Caco-2 (cell line): ENCODE measurements around the gene SLC16A8. TPM values are rescaled to one million over a fixed set of nuclear protein-coding genes. Genes with fewer than 3 reads are reported as not detected.

Experiments
- BruUV-seq: library from RNA; stranded (reverse); fragments of 400-500 nt; replicated peaks from 2 replicates; lab custom pipeline; 2021; lab: Mats Ljungman, UMichigan
- CTCF ChIA-PET: fragments of 300-600 bp; sonication (Branson Sonifier 250); formaldehyde crosslinking; loops from one replicate; lab custom pipeline; 2022; ENCODE audit warnings: antibody characterized with exemption; lab: Charles Lee
- POLR2A ChIA-PET: fragments of 300-600 bp; sonication (Branson Sonifier 250); formaldehyde crosslinking; loops from one replicate; lab custom pipeline; 2022; ENCODE audit warnings: antibody characterized with exemption; lab: Charles Lee
- DNase-seq, 2 experiments: peaks; one replicate each; pipeline versions ENCODE4 v3.0.0 to v3.0.0-alpha.2; 2020 to 2022
- H3K27me3 ChIP-seq: replicated peaks from 2 replicates; pipeline ENCODE4 v1.6.0; 2011; ENCODE audit warnings: low read length; ENCODE audit not compliant: control insufficient read depth, insufficient read depth
- H3K36me3 ChIP-seq: 2 replicates; pipeline ENCODE4 v1.5.1; 2011; ENCODE audit warnings: low read length; ENCODE audit not compliant: control insufficient read depth, insufficient read depth
- H3K4me1 ChIP-seq: fragments of 250-450 bp; sonication (Bioruptor Pico); 2 replicates; pipeline ENCODE4 v1.5.1; 2020; ENCODE audit warnings: mild to moderate bottlenecking
- H3K4me3 ChIP-seq: 2 replicates; pipeline ENCODE4 v1.5.1; 2011; ENCODE audit warnings: low read depth, mild to moderate bottlenecking, control low read depth, low read length
- H3K9me3 ChIP-seq: fragments of 250-450 bp; sonication (Bioruptor Pico); 2 replicates; pipeline ENCODE4 v1.5.1; 2020; ENCODE audit warnings: mild to moderate bottlenecking, moderate library complexity
- H3K27ac Mint-ChIP-seq: one replicate; pipeline ENCODE4 v1.8.0; 2022; ENCODE audit warnings: mixed read lengths; ENCODE audit not compliant: unreplicated experiment
- H3K27me3 Mint-ChIP-seq: one replicate; pipeline ENCODE4 v1.8.0; 2022; ENCODE audit warnings: mixed read lengths; ENCODE audit not compliant: insufficient read depth, unreplicated experiment
- H3K36me3 Mint-ChIP-seq: one replicate; pipeline ENCODE4 v1.8.0; 2022; ENCODE audit warnings: mild to moderate bottlenecking, mixed read lengths; ENCODE audit not compliant: insufficient read depth, unreplicated experiment
- H3K4me1 Mint-ChIP-seq: one replicate; pipeline ENCODE4 v1.8.0; 2022; ENCODE audit warnings: low read depth, mixed read lengths; ENCODE audit not compliant: unreplicated experiment
- H3K4me3 Mint-ChIP-seq: one replicate; pipeline ENCODE4 v1.8.0; 2022; ENCODE audit warnings: mild to moderate bottlenecking, moderate library complexity, mixed read lengths; ENCODE audit not compliant: unreplicated experiment
- H3K9me3 Mint-ChIP-seq: one replicate; pipeline ENCODE4 v1.8.0; 2022; ENCODE audit warnings: mixed read lengths; ENCODE audit not compliant: unreplicated experiment
- intact Hi-C: fragments of 100-400 bp; cut with micrococcal nuclease; formaldehyde crosslinking; loops from one replicate; pipeline ENCODE4 v1.10.0; 2022; ENCODE audit not compliant: unreplicated experiment
- total RNA-seq: library from RNA; stranded (reverse); gene quantifications from 2 replicates; pipeline ENCODE4 v1.2.3, GENCODE V29; 2022
- TF ChIP-seq, protein P1 (sequence below), 2 experiments: fragments of 200-600 bp in 1 of 2; IDR thresholded peaks; 1 replicate in 1 of 2; 2 replicates in 1 of 2; pipeline versions ENCODE4 v1.5.1 to v1.8.0; 2011 to 2022; ENCODE audit warnings: antibody characterized with exemption in 1 of 2, control low read depth in 1 of 2, inconsistent platforms in 1 of 2, low read depth in 1 of 2, low read length in 1 of 2, mild to moderate bottlenecking in 1 of 2, moderate library complexity in 1 of 2; ENCODE audit not compliant: insufficient read depth in 1 of 2, severe bottlenecking in 1 of 2, unreplicated experiment in 1 of 2

Gene SLC16A8
- total RNA-seq, 1 experiment from 2014 or later = not detected

- TF ChIP-seq, protein P1, sequence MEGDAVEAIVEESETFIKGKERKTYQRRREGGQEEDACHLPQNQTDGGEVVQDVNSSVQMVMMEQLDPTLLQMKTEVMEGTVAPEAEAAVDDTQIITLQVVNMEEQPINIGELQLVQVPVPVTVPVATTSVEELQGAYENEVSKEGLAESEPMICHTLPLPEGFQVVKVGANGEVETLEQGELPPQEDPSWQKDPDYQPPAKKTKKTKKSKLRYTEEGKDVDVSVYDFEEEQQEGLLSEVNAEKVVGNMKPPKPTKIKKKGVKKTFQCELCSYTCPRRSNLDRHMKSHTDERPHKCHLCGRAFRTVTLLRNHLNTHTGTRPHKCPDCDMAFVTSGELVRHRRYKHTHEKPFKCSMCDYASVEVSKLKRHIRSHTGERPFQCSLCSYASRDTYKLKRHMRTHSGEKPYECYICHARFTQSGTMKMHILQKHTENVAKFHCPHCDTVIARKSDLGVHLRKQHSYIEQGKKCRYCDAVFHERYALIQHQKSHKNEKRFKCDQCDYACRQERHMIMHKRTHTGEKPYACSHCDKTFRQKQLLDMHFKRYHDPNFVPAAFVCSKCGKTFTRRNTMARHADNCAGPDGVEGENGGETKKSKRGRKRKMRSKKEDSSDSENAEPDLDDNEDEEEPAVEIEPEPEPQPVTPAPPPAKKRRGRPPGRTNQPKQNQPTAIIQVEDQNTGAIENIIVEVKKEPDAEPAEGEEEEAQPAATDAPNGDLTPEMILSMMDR (IDR thresholded peaks at IDR 0.05; ENCODE audit: insufficient read depth in 1 of 2, low read depth in 1 of 2, low read length in 1 of 2, severe bottlenecking in 1 of 2, unreplicated experiment in 1 of 2) = no peak
- Histone ChIP-seq H3K4me1 (no peaks in the 10 kb centered on the region), H3K36me3 (no peaks in the 10 kb centered on the region), H3K27me3 (no peaks in the 10 kb centered on the region), H3K4me3 (no peak overlapping the region), H3K9me3 (no peaks in the 10 kb centered on the region)
- H3K36me3 Mint-ChIP-seq = peaks cover 6% of the 10 kb centered on the region
- CTCF ChIA-PET = no interaction called here
- BruUV-seq = no TSS peak
- DNase-seq = no peak
- intact Hi-C loops = no loop called here
- no peak overlapping the region for H3K4me3 Mint-ChIP-seq
- H3K9me3 Mint-ChIP-seq = no peaks in the 10 kb centered on the region
- POLR2A ChIA-PET = no interaction called here
- peaks cover 6% of the 10 kb centered on the region for H3K4me1 Mint-ChIP-seq
- no peak overlapping the region for H3K27ac Mint-ChIP-seq
- no peaks in the 10 kb centered on the region for H3K27me3 Mint-ChIP-seq
Measured at GRCh38 chr22:38129021-38129420, 45.0 kb upstream of the SLC16A8 start.

- TF ChIP-seq, protein P1 (IDR thresholded peaks at IDR 0.05; ENCODE audit: insufficient read depth in 1 of 2, low read depth in 1 of 2, low read length in 1 of 2, severe bottlenecking in 1 of 2, unreplicated experiment in 1 of 2) = no peak
- CTCF ChIA-PET = interaction anchor here (0.6 kb wide), 1 partner anchor 85 kb away, joined by 3 read pairs; no protein-coding TSS in a partner anchor
- H3K27ac Mint-ChIP-seq = no peak overlapping the region
Measured at GRCh38 chr22:38127869-38128268, 43.9 kb upstream of the SLC16A8 start.

GRCh38 chr22:38126928-38127668, 43.1 kb upstream of the SLC16A8 start:
- POLR2A ChIA-PET = no interaction called here
- H3K4me3 Mint-ChIP-seq = no peak overlapping the region

More at GRCh38 chr22:38127869-38128268, 43.9 kb upstream of the SLC16A8 start:
- intact Hi-C loops = no loop called here
- Mint-ChIP-seq H3K36me3 (peaks cover 6% of the 10 kb centered on the region), H3K4me1 (peaks cover 6% of the 10 kb centered on the region), H3K9me3 (no peaks in the 10 kb centered on the region), H3K4me3 (no peak overlapping the region), H3K27me3 (no peaks in the 10 kb centered on the region)
- no TSS peak for BruUV-seq
- DNase-seq = no peak
- Histone ChIP-seq H3K4me3 (no peak overlapping the region), H3K4me1 (no peaks in the 10 kb centered on the region), H3K36me3 (no peaks in the 10 kb centered on the region), H3K9me3 (no peaks in the 10 kb centered on the region), H3K27me3 (no peaks in the 10 kb centered on the region)
- POLR2A ChIA-PET = no interaction called here

More at GRCh38 chr22:38126928-38127668, 43.1 kb upstream of the SLC16A8 start:
- CTCF ChIA-PET = no interaction called here
- Histone ChIP-seq H3K4me3 (no peak overlapping the region), H3K4me1 (no peaks in the 10 kb centered on the region), H3K9me3 (no peaks in the 10 kb centered on the region), H3K27me3 (no peaks in the 10 kb centered on the region), H3K36me3 (no peaks in the 10 kb centered on the region)
- no TSS peak for BruUV-seq
- no peak for DNase-seq
- Mint-ChIP-seq H3K36me3 (peaks cover 6% of the 10 kb centered on the region), H3K27me3 (no peaks in the 10 kb centered on the region), H3K27ac (no peak overlapping the region), H3K4me1 (peaks cover 6% of the 10 kb centered on the region), H3K9me3 (no peaks in the 10 kb centered on the region)
- TF ChIP-seq, protein P1 (IDR thresholded peaks at IDR 0.05; ENCODE audit: insufficient read depth in 1 of 2, low read depth in 1 of 2, low read length in 1 of 2, severe bottlenecking in 1 of 2, unreplicated experiment in 1 of 2) = no peak
- intact Hi-C loops = no loop called here
